HEK293 (cell line): Measurements from ENCODE around the gene BEST3.

Experiments
- CTCF ChIA-PET: fragments of 350-600 bp; formaldehyde crosslinking; extraction: SDS; loops from one replicate; lab custom pipeline; 2021; ENCODE audit warnings: antibody characterized with exemption; lab: Yijun Ruan, JAX
- POLR2A ChIA-PET: fragments of 300-600 bp; formaldehyde crosslinking; extraction: SDS; loops from one replicate; lab custom pipeline; 2020; ENCODE audit warnings: antibody characterized with exemption, inconsistent platforms; lab: Yijun Ruan, JAX
- H3K27ac ChIP-seq: fragments of 200-500 bp; sonication (Bioruptor generic); 2 replicates; pipeline ENCODE4 v1.5.1; 2014; ENCODE audit warnings: low read depth, low read length, control low read depth, inconsistent platforms; ENCODE audit errors: extremely low read depth
- H3K36me3 ChIP-seq, 2 experiments: fragments of 200-500 bp in 1 of 2; sonication (Bioruptor generic) in 1 of 2; 1 replicate in 1 of 2; 2 replicates in 1 of 2; pipeline ENCODE4 v1.5.1; 2014 to 2017; ENCODE audit warnings: inconsistent platforms in 2 of 2, low read length in 2 of 2; ENCODE audit not compliant: control insufficient read depth in 2 of 2, insufficient read depth in 1 of 2
- H3K4me1 ChIP-seq: fragments of 200-500 bp; sonication (Bioruptor generic); 2 replicates; pipeline ENCODE4 v1.5.1; 2014; ENCODE audit warnings: mild to moderate bottlenecking, low read length, inconsistent platforms; ENCODE audit not compliant: control insufficient read depth, insufficient read depth
- H3K4me3 ChIP-seq: 2 replicates; pipeline ENCODE4 v1.5.1; 2011; ENCODE audit warnings: low read depth, mild to moderate bottlenecking, control low read depth, low read length, moderate library complexity
- H3K9me3 ChIP-seq: fragments of 200-500 bp; sonication (Bioruptor generic); 2 replicates; pipeline ENCODE4 v1.5.1; 2014; ENCODE audit warnings: low read depth, low read length, inconsistent platforms; ENCODE audit not compliant: control insufficient read depth, insufficient read depth
- EGR2 ChIP-seq: fragments of 450-650 bp; formaldehyde crosslinking; IDR thresholded peaks from 2 replicates; pipeline ENCODE4 v1.5.1; 2016; ENCODE audit warnings: low read depth, missing biosample characterization, missing genetic modification characterization
- OSR2 ChIP-seq: fragments of 450-650 bp; formaldehyde crosslinking; IDR thresholded peaks from 2 replicates; pipeline ENCODE4 v1.5.1; 2016; ENCODE audit warnings: missing biosample characterization, missing genetic modification characterization
- PRDM1 ChIP-seq: fragments of 450-650 bp; formaldehyde crosslinking; IDR thresholded peaks from 2 replicates; pipeline ENCODE4; 2016; ENCODE audit warnings: missing biosample characterization, missing genetic modification characterization
- RBAK ChIP-seq: fragments of 450-650 bp; formaldehyde crosslinking; IDR thresholded peaks from 2 replicates; pipeline ENCODE4 v1.5.1; 2016; ENCODE audit warnings: missing biosample characterization, missing genetic modification characterization
- TRIM28 ChIP-seq: IDR thresholded peaks from 2 replicates; pipeline ENCODE4 v1.6.1; 2011; ENCODE audit warnings: low read length, control low read depth, borderline replicate concordance
- WT1 ChIP-seq: fragments of 450-650 bp; formaldehyde crosslinking; IDR thresholded peaks from 2 replicates; pipeline ENCODE4 v1.5.1; 2016; ENCODE audit warnings: missing biosample characterization, missing genetic modification characterization
- ZFHX2 ChIP-seq: fragments of 450-650 bp; formaldehyde crosslinking; conservative IDR thresholded peaks from 2 replicates; pipeline ENCODE4 v1.5.1; 2016; ENCODE audit warnings: missing biosample characterization, missing genetic modification characterization
- ZFP69B ChIP-seq: fragments of 450-650 bp; formaldehyde crosslinking; IDR thresholded peaks from 2 replicates; pipeline ENCODE4 v1.5.1; 2016; ENCODE audit warnings: missing biosample characterization, missing genetic modification characterization
- ZNF121 ChIP-seq: fragments of 450-650 bp; formaldehyde crosslinking; IDR thresholded peaks from 2 replicates; pipeline ENCODE4 v1.5.1; 2016; ENCODE audit warnings: missing biosample characterization, missing genetic modification characterization
- ZNF274 ChIP-seq, 2 experiments: fragments of 200-500 bp in 1 of 2; fragments of 450-650 bp in 1 of 2; sonication (Bioruptor generic) in 1 of 2; formaldehyde crosslinking in 1 of 2; IDR thresholded peaks; 2 replicates each; pipeline versions ENCODE4 v1.5.1 to v1.6.1; 2014 to 2016; ENCODE audit warnings: borderline replicate concordance in 1 of 2, inconsistent platforms in 1 of 2, low read length in 1 of 2, missing biosample characterization in 1 of 2, missing genetic modification characterization in 1 of 2
- ZNF324 ChIP-seq: fragments of 450-650 bp; formaldehyde crosslinking; IDR thresholded peaks from 2 replicates; pipeline ENCODE4 v1.5.1; 2016; ENCODE audit warnings: missing biosample characterization, missing genetic modification characterization
- ZNF335 ChIP-seq: fragments of 450-650 bp; formaldehyde crosslinking; conservative IDR thresholded peaks from 2 replicates; pipeline ENCODE4 v1.5.1; 2016; ENCODE audit warnings: missing biosample characterization, missing genetic modification characterization
- ZNF37A ChIP-seq: fragments of 450-650 bp; IDR thresholded peaks from 2 replicates; pipeline ENCODE4 v1.5.1; 2018; ENCODE audit warnings: missing biosample characterization, missing genetic modification characterization
- ZNF394 ChIP-seq: fragments of 450-650 bp; formaldehyde crosslinking; IDR thresholded peaks from 2 replicates; pipeline ENCODE4 v1.5.1; 2016; ENCODE audit warnings: missing biosample characterization, missing genetic modification characterization, mild to moderate bottlenecking, moderate library complexity, borderline replicate concordance
- ZNF433 ChIP-seq: fragments of 450-650 bp; formaldehyde crosslinking; IDR thresholded peaks from 2 replicates; pipeline ENCODE4 v1.5.1; 2016; ENCODE audit warnings: missing biosample characterization, missing genetic modification characterization, low read depth
- ZNF548 ChIP-seq: fragments of 450-650 bp; formaldehyde crosslinking; IDR thresholded peaks from 2 replicates; pipeline ENCODE4 v1.5.1; 2016; ENCODE audit warnings: missing biosample characterization, missing genetic modification characterization
- ZNF558 ChIP-seq: fragments of 450-650 bp; formaldehyde crosslinking; IDR thresholded peaks from 2 replicates; pipeline ENCODE4 v1.5.1; 2016; ENCODE audit warnings: missing biosample characterization, missing genetic modification characterization
- ZNF610 ChIP-seq: fragments of 450-650 bp; formaldehyde crosslinking; IDR thresholded peaks from 2 replicates; pipeline ENCODE4 v1.5.1; 2016; ENCODE audit warnings: missing biosample characterization, missing genetic modification characterization, borderline replicate concordance
- ZNF660 ChIP-seq: fragments of 450-650 bp; IDR thresholded peaks from 2 replicates; pipeline ENCODE4 v1.5.1; 2018; ENCODE audit warnings: missing biosample characterization, mild to moderate bottlenecking, missing genetic modification characterization
- ZNF776 ChIP-seq: fragments of 450-650 bp; formaldehyde crosslinking; IDR thresholded peaks from 2 replicates; pipeline ENCODE4 v1.5.0; 2017; ENCODE audit warnings: missing biosample characterization, missing genetic modification characterization, borderline replicate concordance
- TF ChIP-seq, protein P1 (sequence below): fragments of 450-650 bp; formaldehyde crosslinking; IDR thresholded peaks from 2 replicates; pipeline ENCODE4 v1.5.1; 2017; ENCODE audit warnings: missing biosample characterization, missing genetic modification characterization
- TF ChIP-seq, protein P2 (sequence below): fragments of 450-650 bp; formaldehyde crosslinking; IDR thresholded peaks from 2 replicates; pipeline ENCODE4 v1.5.1; 2016; ENCODE audit warnings: missing biosample characterization, missing genetic modification characterization
- TF ChIP-seq, protein P3 (sequence below): fragments of 450-650 bp; formaldehyde crosslinking; IDR thresholded peaks from 2 replicates; pipeline ENCODE4 v1.5.1; 2016; ENCODE audit warnings: missing biosample characterization, missing genetic modification characterization, low read depth

The BEST3 gene

GRCh38 chr12:69704357-69704756 lies 5.3 kb upstream of the BEST3 start:
- Histone ChIP-seq H3K27ac (no peak overlapping the region), H3K9me3 (no peaks in the 10 kb centered on the region), H3K36me3 (no peaks in the 10 kb centered on the region), H3K4me1 (no peaks in the 10 kb centered on the region), H3K4me3 (no peak overlapping the region)
- ChIA-PET POLR2A (interaction anchor here (0.5 kb wide), 1 partner anchor 118 kb away, joined by 3 read pairs; no protein-coding TSS in a partner anchor), CTCF (interaction anchor here (0.6 to 2.0 kb wide), 2 partner anchors 65 to 1025 kb away, joined by 3 to 8 read pairs; no protein-coding TSS in a partner anchor)
- TF ChIP-seq ZNF274 (IDR thresholded peaks at IDR 0.05; ENCODE audit: low read length): no peak
- TF ChIP-seq ZNF274 (tag by site-specific recombination; IDR thresholded peaks at IDR 0.05; ENCODE audit: borderline replicate concordance): no peak
- TF ChIP-seq, protein P1, sequence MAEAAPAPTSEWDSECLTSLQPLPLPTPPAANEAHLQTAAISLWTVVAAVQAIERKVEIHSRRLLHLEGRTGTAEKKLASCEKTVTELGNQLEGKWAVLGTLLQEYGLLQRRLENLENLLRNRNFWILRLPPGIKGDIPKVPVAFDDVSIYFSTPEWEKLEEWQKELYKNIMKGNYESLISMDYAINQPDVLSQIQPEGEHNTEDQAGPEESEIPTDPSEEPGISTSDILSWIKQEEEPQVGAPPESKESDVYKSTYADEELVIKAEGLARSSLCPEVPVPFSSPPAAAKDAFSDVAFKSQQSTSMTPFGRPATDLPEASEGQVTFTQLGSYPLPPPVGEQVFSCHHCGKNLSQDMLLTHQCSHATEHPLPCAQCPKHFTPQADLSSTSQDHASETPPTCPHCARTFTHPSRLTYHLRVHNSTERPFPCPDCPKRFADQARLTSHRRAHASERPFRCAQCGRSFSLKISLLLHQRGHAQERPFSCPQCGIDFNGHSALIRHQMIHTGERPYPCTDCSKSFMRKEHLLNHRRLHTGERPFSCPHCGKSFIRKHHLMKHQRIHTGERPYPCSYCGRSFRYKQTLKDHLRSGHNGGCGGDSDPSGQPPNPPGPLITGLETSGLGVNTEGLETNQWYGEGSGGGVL (tag by site-specific recombination): no peak
- TF ChIP-seq ZNF433 (tag by site-specific recombination): no peak
- TF ChIP-seq ZNF121: no peak
- no peak for TF ChIP-seq ZNF335 (tag by site-specific recombination)
- no peak for TF ChIP-seq ZNF776 (tag by site-specific recombination)
- no peak for TF ChIP-seq ZNF37A
- TF ChIP-seq TRIM28: no peak
- no peak for TF ChIP-seq ZNF610 (tag by site-specific recombination)
- TF ChIP-seq, protein P2, sequence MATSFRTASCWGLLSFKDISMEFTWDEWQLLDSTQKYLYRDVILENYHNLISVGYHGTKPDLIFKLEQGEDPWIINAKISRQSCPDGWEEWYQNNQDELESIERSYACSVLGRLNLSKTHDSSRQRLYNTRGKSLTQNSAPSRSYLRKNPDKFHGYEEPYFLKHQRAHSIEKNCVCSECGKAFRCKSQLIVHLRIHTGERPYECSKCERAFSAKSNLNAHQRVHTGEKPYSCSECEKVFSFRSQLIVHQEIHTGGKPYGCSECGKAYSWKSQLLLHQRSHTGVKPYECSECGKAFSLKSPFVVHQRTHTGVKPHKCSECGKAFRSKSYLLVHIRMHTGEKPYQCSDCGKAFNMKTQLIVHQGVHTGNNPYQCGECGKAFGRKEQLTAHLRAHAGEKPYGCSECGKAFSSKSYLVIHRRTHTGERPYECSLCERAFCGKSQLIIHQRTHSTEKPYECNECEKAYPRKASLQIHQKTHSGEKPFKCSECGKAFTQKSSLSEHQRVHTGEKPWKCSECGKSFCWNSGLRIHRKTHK (tag by site-specific recombination): no peak
- TF ChIP-seq ZNF558 (tag by site-specific recombination): no peak
- no peak for TF ChIP-seq ZNF660

- CTCF ChIA-PET: no interaction called here
- TF ChIP-seq EGR2 (peak; percentile 95), OSR2 (tag by site-specific recombination) (no peak), ZNF324 (tag by site-specific recombination) (no peak), ZFHX2 (tag by site-specific recombination) (peak; percentile 93), RBAK (no peak), WT1 (tag by site-specific recombination) (no peak), ZNF394 (tag by site-specific recombination) (no peak), ZNF548 (tag by site-specific recombination) (no peak), ZFP69B (tag by site-specific recombination) (no peak), PRDM1 (tag by site-specific recombination) (no peak)
- TF ChIP-seq, protein P3, sequence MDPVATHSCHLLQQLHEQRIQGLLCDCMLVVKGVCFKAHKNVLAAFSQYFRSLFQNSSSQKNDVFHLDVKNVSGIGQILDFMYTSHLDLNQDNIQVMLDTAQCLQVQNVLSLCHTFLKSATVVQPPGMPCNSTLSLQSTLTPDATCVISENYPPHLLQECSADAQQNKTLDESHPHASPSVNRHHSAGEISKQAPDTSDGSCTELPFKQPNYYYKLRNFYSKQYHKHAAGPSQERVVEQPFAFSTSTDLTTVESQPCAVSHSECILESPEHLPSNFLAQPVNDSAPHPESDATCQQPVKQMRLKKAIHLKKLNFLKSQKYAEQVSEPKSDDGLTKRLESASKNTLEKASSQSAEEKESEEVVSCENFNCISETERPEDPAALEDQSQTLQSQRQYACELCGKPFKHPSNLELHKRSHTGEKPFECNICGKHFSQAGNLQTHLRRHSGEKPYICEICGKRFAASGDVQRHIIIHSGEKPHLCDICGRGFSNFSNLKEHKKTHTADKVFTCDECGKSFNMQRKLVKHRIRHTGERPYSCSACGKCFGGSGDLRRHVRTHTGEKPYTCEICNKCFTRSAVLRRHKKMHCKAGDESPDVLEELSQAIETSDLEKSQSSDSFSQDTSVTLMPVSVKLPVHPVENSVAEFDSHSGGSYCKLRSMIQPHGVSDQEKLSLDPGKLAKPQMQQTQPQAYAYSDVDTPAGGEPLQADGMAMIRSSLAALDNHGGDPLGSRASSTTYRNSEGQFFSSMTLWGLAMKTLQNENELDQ (tag by site-specific recombination): no peak
- TF ChIP-seq, protein P1 (tag by site-specific recombination): 0 out of 2 replicates have a peak, but pooled peaks have one; percentile 23
- TF ChIP-seq, all 188 proteins: peak for 3
- Histone ChIP-seq H3K4me3 (no peak overlapping the region), H3K4me1 (no peaks in the 10 kb centered on the region), H3K27ac (no peak overlapping the region), H3K36me3 (no peaks in the 10 kb centered on the region), H3K9me3 (no peaks in the 10 kb centered on the region)
- POLR2A ChIA-PET: no interaction called here
These were observed 4.1 kb upstream of the BEST3 start for GRCh38 chr12:69703146-69703642.
